Stomach (tissue), 9 donors: Measurements from ENCODE around the gene EEA1. TPM values are rescaled to one million over a fixed set of nuclear protein-coding genes. Genes with fewer than 3 reads are reported as not detected.

Experiments
- DNase-seq, 2 donors: peaks; one replicate each; pipeline versions ENCODE4 v3.0.0 to v3.0.0-alpha.2; 2013 to 2019
- H3K27ac ChIP-seq, 5 donors: fragments of 200-600 bp in 4 of 5; sonication (generic) in 4 of 5; one replicate each; pipeline ENCODE4 v1.5.1; 2013 to 2019; ENCODE audit warnings: mild to moderate bottlenecking in 1 of 5, moderate library complexity in 1 of 5
- H3K27me3 ChIP-seq, 3 donors: fragments of 200-600 bp; sonication (generic); one replicate each; pipeline ENCODE4 v1.5.1; 2017 to 2019; ENCODE audit warnings: mixed run types in 1 of 3
- H3K36me3 ChIP-seq, 4 donors: fragments of 200-600 bp; sonication (generic); 1 replicate in 3 of 4; 2 replicates in 1 of 4; pipeline ENCODE4 v1.5.1; 2016 to 2019
- H3K4me1 ChIP-seq, 4 donors: fragments of 200-600 bp; sonication (generic); one replicate each; pipeline ENCODE4 v1.5.1; 2016 to 2019
- H3K4me3 ChIP-seq, 4 donors: fragments of 200-600 bp; sonication (generic) in 3 of 4; one replicate each; pipeline ENCODE4 v1.5.1; 2016 to 2019; ENCODE audit warnings: mild to moderate bottlenecking in 1 of 4
- H3K9me3 ChIP-seq, 4 donors: fragments of 200-600 bp; sonication (generic); one replicate each; pipeline ENCODE4 v1.5.1; 2016 to 2019
- EP300 ChIP-seq: sonication (generic); formaldehyde crosslinking; IDR thresholded peaks from one replicate; pipeline ENCODE4 v1.6.1; 2017; ENCODE audit warnings: antibody characterized with exemption
- POLR2A ChIP-seq, 4 donors: fragments of 450-650 bp; IDR thresholded peaks; one replicate each; pipeline ENCODE4 v1.6.1; 2016; ENCODE audit warnings: antibody characterized with exemption in 4 of 4, control low read depth in 2 of 4, mild to moderate bottlenecking in 1 of 4, moderate library complexity in 1 of 4
- POLR2AphosphoS5 ChIP-seq, 3 donors: sonication (generic); formaldehyde crosslinking; IDR thresholded peaks; one replicate each; pipeline ENCODE4 v1.6.1; 2016; ENCODE audit warnings: antibody characterized with exemption in 3 of 3
- WGBS, 5 donors: extraction: QIAGEN DNeasy Blood & Tissue Kit in 3 of 5; methylation state at CpG; one replicate each; pipeline versions ENCODE4 v1.1.5 to v1.1.7; 2013 to 2018; 5-methylcytosine and 5-hydroxymethylcytosine counted together
- intact Hi-C: fragments of 100-400 bp; cut with DNase I; formaldehyde crosslinking; loops from one replicate; pipeline ENCODE4 v1.15.1; 2023; ENCODE audit warnings: low total_unique reads
- polyA plus RNA-seq, 3 donors: library from polyadenylated mRNA; stranded (reverse); fragments of 200-250 nt; gene quantifications; one replicate each; pipeline ENCODE4 v1.2.3, GENCODE V29; 2013
- total RNA-seq, 5 donors: library from RNA; depleted of rRNA; stranded (reverse); fragments of >200 nt; gene quantifications; one replicate each; pipeline versions ENCODE4 v1.1.0 to v1.2.3, GENCODE V29; 2014 to 2016
- TF ChIP-seq, protein P1 (sequence below), 7 experiments: fragments of 450-650 bp in 4 of 7; fragments of 200-600 bp in 3 of 7; sonication (generic) in 3 of 7; IDR thresholded peaks; one replicate each; pipeline ENCODE4 v1.5.1; 2016 to 2019; ENCODE audit warnings: antibody characterized with exemption in 7 of 7, control low read depth in 2 of 7, mild to moderate bottlenecking in 1 of 7
- donor health status: healthy with polysubstance abuse.
- donor health status: Bipolar disorder and iron deficiency.
- donor health status: healthy.

EEA1 gene
- total and polyA plus RNA-seq, 8 donors, result 2.0 to 24.2 (median 10.8) TPM

DNA sequence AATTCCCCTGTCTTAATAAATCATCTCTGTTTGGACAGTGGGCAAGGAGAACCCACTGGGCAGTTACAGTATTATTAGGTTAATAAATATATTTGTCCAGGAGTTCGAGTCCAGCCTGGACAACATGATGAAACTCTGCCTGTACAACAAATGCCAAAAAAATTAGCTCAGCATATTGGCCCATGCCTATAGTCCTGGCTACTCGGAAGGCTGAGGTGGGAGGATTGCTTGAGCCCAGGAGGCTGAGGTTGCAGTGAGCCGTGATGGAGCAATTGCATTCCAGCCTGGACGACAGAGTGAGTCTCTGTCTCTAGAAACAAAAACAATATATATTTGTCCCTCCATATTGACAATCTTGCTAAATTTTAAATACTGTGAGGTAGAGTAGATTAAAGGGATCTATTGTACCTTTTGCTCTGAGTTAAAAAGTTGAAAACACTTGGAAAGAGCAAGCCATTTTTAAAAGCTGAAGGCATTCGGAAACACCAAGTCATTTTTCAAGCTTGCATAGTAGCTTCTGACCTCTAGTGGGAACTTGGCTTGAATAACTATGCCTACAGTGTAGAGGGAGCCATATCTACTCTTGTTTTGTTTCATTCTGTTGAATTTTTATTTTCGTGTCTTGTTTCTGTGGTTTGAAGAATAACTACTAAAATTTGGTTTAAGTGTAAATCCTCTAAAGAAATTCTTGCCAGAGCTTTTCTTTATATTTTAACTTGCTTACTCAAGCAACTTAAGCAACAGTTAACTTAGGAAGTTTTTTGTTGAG, 14.6 kb upstream of the EEA1 start:
- 61 to 85% (median 78%) methylated on average over 6 of the region's 6 CpGs for WGBS, 5 donors
- intact Hi-C loops, result no loop called here
- Histone ChIP-seq H3K9me3 (no peaks in the 10 kb centered on the region), H3K27me3 (no peaks in the 10 kb centered on the region), H3K36me3 (no peaks in the 10 kb centered on the region), H3K4me3 (no peak overlapping the region), H3K4me1 (peaks cover 0 to 3% (median 0%) of the 10 kb centered on the region in 4 donors), H3K27ac (no peak overlapping the region)
- TF ChIP-seq, protein P1, sequence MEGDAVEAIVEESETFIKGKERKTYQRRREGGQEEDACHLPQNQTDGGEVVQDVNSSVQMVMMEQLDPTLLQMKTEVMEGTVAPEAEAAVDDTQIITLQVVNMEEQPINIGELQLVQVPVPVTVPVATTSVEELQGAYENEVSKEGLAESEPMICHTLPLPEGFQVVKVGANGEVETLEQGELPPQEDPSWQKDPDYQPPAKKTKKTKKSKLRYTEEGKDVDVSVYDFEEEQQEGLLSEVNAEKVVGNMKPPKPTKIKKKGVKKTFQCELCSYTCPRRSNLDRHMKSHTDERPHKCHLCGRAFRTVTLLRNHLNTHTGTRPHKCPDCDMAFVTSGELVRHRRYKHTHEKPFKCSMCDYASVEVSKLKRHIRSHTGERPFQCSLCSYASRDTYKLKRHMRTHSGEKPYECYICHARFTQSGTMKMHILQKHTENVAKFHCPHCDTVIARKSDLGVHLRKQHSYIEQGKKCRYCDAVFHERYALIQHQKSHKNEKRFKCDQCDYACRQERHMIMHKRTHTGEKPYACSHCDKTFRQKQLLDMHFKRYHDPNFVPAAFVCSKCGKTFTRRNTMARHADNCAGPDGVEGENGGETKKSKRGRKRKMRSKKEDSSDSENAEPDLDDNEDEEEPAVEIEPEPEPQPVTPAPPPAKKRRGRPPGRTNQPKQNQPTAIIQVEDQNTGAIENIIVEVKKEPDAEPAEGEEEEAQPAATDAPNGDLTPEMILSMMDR (IDR thresholded peaks at IDR 0.05), result no peak
- TF ChIP-seq POLR2AphosphoS5 (IDR thresholded peaks at IDR 0.05) (no peak), POLR2A (IDR thresholded peaks at IDR 0.05) (no peak), EP300 (no peak)
- DNase-seq, result no peak

DNA sequence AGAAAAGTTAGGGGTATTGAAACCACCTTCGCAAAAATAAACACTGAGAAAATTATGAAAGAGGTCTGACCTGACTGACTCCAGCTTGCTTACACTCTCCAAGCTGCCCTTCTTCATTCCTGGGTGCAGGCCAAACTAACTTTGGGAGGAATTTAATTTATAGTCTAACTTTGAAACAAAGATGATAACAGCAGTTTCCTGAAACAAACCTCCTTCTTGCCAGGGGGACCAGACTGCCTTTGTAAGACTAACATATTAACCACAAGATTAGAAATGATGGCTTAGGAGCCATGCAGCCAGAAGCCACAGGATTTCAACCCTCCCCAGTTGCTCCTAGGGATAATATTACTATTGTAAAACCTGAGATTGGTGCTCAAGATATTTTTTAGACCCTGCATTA, 13.8 kb upstream of the EEA1 start:
- H3K27ac ChIP-seq, result no peak overlapping the region
- TF ChIP-seq POLR2A (IDR thresholded peaks at IDR 0.05) (no peak), POLR2AphosphoS5 (IDR thresholded peaks at IDR 0.05) (no peak), EP300 (no peak)
- TF ChIP-seq, protein P1 (IDR thresholded peaks at IDR 0.05), result no peak
- H3K4me3 ChIP-seq, result no peak overlapping the region
- H3K36me3 ChIP-seq, result no peaks in the 10 kb centered on the region
- H3K4me1 ChIP-seq, result peaks cover 0 to 3% (median 0%) of the 10 kb centered on the region in 4 donors
- no peaks in the 10 kb centered on the region for H3K9me3 ChIP-seq
- H3K27me3 ChIP-seq, result no peaks in the 10 kb centered on the region
- DNase-seq, result peak in 1 of 2 donors; percentile 27
- intact Hi-C loops, result no loop called here
- 24 to 45% (median 34%) methylated on average over 1 of the region's 1 CpG for WGBS, 5 donors

DNA sequence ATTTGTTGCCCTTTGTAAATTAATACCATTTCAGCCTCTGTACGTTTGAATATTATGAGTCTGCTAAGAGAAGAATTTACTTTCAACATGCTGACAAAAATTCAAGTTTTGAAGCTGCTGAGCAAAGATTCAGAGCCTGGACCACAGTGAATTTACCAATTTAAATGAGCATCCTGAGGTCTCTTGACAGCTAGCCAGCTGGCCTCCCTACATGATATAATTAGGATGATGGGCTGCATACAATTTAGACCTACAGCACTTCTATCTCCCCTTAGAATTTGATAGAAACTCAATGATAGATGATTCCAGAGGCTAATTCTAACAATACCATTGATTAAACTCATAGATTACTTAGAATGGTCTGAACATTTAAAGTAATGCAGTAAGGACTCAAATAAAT, 10.0 kb upstream of the EEA1 start:
- Histone ChIP-seq H3K27me3 (no peaks in the 10 kb centered on the region), H3K4me1 (peaks cover 0 to 3% (median 0%) of the 10 kb centered on the region in 4 donors), H3K27ac (no peak overlapping the region), H3K9me3 (no peaks in the 10 kb centered on the region), H3K36me3 (no peaks in the 10 kb centered on the region), H3K4me3 (no peak overlapping the region)
- intact Hi-C loops, result no loop called here
- WGBS, 5 donors, result 68 to 82% (median 73%) methylated on average over 1 of the region's 1 CpG
- DNase-seq, result no peak
- TF ChIP-seq EP300 (no peak), POLR2AphosphoS5 (IDR thresholded peaks at IDR 0.05) (no peak), POLR2A (IDR thresholded peaks at IDR 0.05) (no peak)
- TF ChIP-seq, protein P1 (IDR thresholded peaks at IDR 0.05), result no peak

DNA sequence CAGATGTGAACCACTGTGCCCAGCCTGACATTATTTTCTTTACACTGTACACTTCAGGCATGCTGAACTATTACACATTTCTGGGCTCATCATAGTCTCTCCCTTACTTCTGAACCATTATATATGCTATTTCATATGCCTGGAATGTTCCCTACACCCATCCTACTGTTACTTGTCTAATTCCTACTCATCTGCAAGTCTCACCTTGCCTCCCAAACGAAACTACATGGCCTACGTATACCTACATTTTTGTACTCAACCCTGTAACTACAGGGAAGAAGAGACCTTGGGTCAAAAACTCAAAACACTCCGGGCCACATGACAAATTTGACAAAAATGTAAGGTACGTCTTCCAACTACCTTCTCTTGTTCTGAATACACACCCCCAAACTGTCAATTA, 9.5 kb upstream of the EEA1 start:
- 82 to 92% (median 88%) methylated on average over 4 of the region's 4 CpGs for WGBS, 5 donors
- DNase-seq, result no peak
- Histone ChIP-seq H3K4me3 (no peak overlapping the region), H3K27ac (no peak overlapping the region), H3K36me3 (no peaks in the 10 kb centered on the region), H3K9me3 (no peaks in the 10 kb centered on the region), H3K4me1 (peaks cover 0 to 3% (median 0%) of the 10 kb centered on the region in 4 donors), H3K27me3 (no peaks in the 10 kb centered on the region)
- no peak for TF ChIP-seq POLR2A (IDR thresholded peaks at IDR 0.05)
- TF ChIP-seq POLR2AphosphoS5 (IDR thresholded peaks at IDR 0.05), result no peak
- TF ChIP-seq, protein P1 (IDR thresholded peaks at IDR 0.05), result no peak
- TF ChIP-seq EP300, result no peak
- intact Hi-C loops, result no loop called here
